ENCODE data around the gene DDX6. TPM values are rescaled to one million over a fixed set of nuclear protein-coding genes. Genes with fewer than 3 reads are reported as not detected.
"Not testable (repeated sequence)": the region's sequence is repeated elsewhere in the genome, so short reads cannot be mapped to it uniquely, and the experiment has no call there.

DDX6 gene
- total and polyA plus RNA-seq, 9 of the 15 experiments (the other 6 are each of a cell fraction or from before 2014, with no cell fraction given), result 10.0 to 102 (median 58.2) TPM

DNA sequence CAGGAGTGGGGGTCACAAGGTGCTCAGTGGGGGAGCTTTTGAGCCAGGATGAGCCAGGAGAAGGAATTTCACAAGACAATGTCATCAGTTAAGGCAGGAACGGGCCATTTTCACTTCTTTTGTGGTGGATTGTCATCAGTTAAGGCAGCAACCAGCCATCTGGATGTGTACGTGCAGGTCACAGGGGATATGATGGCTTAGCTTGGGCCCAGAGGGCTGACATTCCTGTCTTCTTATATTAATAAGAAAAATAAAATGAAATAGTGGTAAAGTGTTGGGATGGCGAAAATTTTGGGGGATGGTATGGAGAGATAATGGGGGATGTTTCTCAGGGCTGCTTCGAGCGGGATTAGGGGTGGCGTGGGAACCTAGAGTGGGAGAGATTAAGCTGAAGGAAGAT, 73.7 kb downstream of the DDX6 start:
- H3K79me2 ChIP-seq (ENCODE audit: control insufficient read depth, insufficient read depth, low read length); H3K9me1 ChIP-seq (ENCODE audit: control insufficient read depth, insufficient read depth, low read length); H3K27ac ChIP-seq (ENCODE audit: extremely low read depth, low read depth, low read length); H4K20me1 ChIP-seq (replicated peaks; ENCODE audit: control insufficient read depth, insufficient read depth, low read length); intact Hi-C loops (cut with micrococcal nuclease); in situ Hi-C loops (cut with MboI); H3K4me2 ChIP-seq (ENCODE audit: insufficient read depth, low read length); BruUV-seq (replicated peaks); CTCF ChIA-PET (ENCODE audit: low intra/inter-chr PET ratio); DNase-seq (ENCODE audit: extremely low read depth in 1 of 4, low spot score in 3 of 4); H3K9ac ChIP-seq (ENCODE audit: insufficient read depth in 1 of 2, low read depth in 2 of 2, low read length in 2 of 2); H3K36me3 ChIP-seq (ENCODE audit: control insufficient read depth, insufficient read depth, low read length); H3K4me3 ChIP-seq; POLR2A ChIA-PET; ATAC-seq; H2AFZ ChIP-seq (ENCODE audit: low read depth, low read length); FAIRE-seq; H3K27me3 ChIP-seq (ENCODE audit: control insufficient read depth in 2 of 2, insufficient read depth in 2 of 2, low read length in 2 of 2); H3K9me3 ChIP-seq (replicated peaks; ENCODE audit: control insufficient read depth, insufficient read depth, low read depth, low read length); TF ChIP-seq NR2C1 (IDR thresholded peaks at IDR 0.05): not testable (repeated sequence)
- 31% methylated on average over 6 of the region's 6 CpGs for WGBS (ENCODE audit: insufficient coverage, low coverage, missing lambda C conversion rate)
- peaks cover 24 to 26% of the 10 kb centered on the region in 2 experiments for H3K4me1 ChIP-seq (replicated peaks in 1 of 2; ENCODE audit: control insufficient read depth in 2 of 2, insufficient read depth in 2 of 2, low read length in 2 of 2)
- peak; percentile 65 to 76; a peak in 2 of 4 replicates for TF ChIP-seq ARNT (IDR thresholded peaks at IDR 0.05)
- 0 out of 2 replicates have a peak, but pooled peaks have one; percentile 2 for TF ChIP-seq ZNF592 (IDR thresholded peaks at IDR 0.05)
- TF ChIP-seq KDM1A (IDR thresholded peaks at IDR 0.05), result peak in 1 of 2 experiments; percentile 6; a peak in 1 of 4 replicates
- peak; percentile 49; the same call in 1 of the 2 replicates for TF ChIP-seq CXXC5 (CRISPR knock-in tag; IDR thresholded peaks at IDR 0.05)
- peak; percentile 19; the same call in 1 of the 2 replicates for TF ChIP-seq NR2C1 (tag; IDR thresholded peaks at IDR 0.05)

All from K562 (cell line).